SH-SY5Y (cell line): ENCODE measurements around the gene TMEM63C.

Experiments used
- GATA2 ChIP-seq: IDR thresholded peaks from 2 replicates; pipeline ENCODE4 v1.6.1; 2011; ENCODE audit warnings: mild to moderate bottlenecking, low read depth, low read length
- GATA3 ChIP-seq: IDR thresholded peaks from 2 replicates; pipeline ENCODE4 v1.6.1; 2011; ENCODE audit warnings: low read depth, mild to moderate bottlenecking, low read length, moderate library complexity

GRCh38 chr14:77271113-77271710 is 89.6 kb downstream of the TMEM63C start, which contains the start of gene NGB:
- no peak for TF ChIP-seq GATA2
- TF ChIP-seq GATA3, result no peak
